OCI-LY3 (cell line): Measurements from ENCODE around the gene ADCYAP1.

Experiments
- H2AFZ ChIP-seq: fragments of 200-600, 300-600 bp; shearing (Covaris generic); 2 replicates; pipeline ENCODE4 v1.6.0; 2014; ENCODE audit warnings: antibody characterized with exemption, low read depth, low read length
- H3K27ac ChIP-seq: fragments of 200-600, 300-600 bp; sonication (generic); 2 replicates; pipeline ENCODE4 v1.5.1; 2014; ENCODE audit warnings: mild to moderate bottlenecking, low read length, moderate library complexity, mixed read lengths
- H3K27me3 ChIP-seq: fragments of 200-600, 300-600 bp; sonication (generic); 2 replicates; pipeline ENCODE4 v1.6.1; 2014; ENCODE audit warnings: low read depth, low read length, mixed read lengths
- H3K36me3 ChIP-seq: fragments of 200-600, 300-600 bp; sonication (generic); replicated peaks from 2 replicates; pipeline ENCODE3; 2014; ENCODE audit warnings: low read depth, low read length, mixed read lengths
- H3K4me1 ChIP-seq: fragments of 300-600, 200-600 bp; sonication (generic); 2 replicates; pipeline ENCODE4 v1.6.1; 2014; ENCODE audit warnings: low read length, mixed read lengths
- H3K4me2 ChIP-seq: fragments of 200-600, 300-600 bp; sonication (generic); 2 replicates; pipeline ENCODE4 v1.6.1; 2014; ENCODE audit warnings: low read length, mixed read lengths
- H3K4me3 ChIP-seq: fragments of 300-600, 200-600 bp; sonication (generic); 2 replicates; pipeline ENCODE4 v1.5.1; 2014; ENCODE audit warnings: antibody characterized with exemption, mild to moderate bottlenecking, low read length, moderate library complexity
- H3K79me2 ChIP-seq: fragments of 300-600, 200-600 bp; shearing (Covaris generic); 2 replicates; pipeline ENCODE4 v1.6.1; 2014; ENCODE audit warnings: mild to moderate bottlenecking, low read length, mixed read lengths
- H3K9ac ChIP-seq: fragments of 300-600, 200-600 bp; shearing (Covaris generic); 2 replicates; pipeline ENCODE4 v1.6.0; 2014; ENCODE audit warnings: mild to moderate bottlenecking, low read length, moderate library complexity
- H3K9me3 ChIP-seq: fragments of 200-600, 300-600 bp; shearing (Covaris generic); 2 replicates; pipeline ENCODE4 v1.6.1; 2014; ENCODE audit warnings: low read length, mixed read lengths; ENCODE audit not compliant: insufficient read depth
- H4K20me1 ChIP-seq: fragments of 200-600, 300-600 bp; sonication (generic); 2 replicates; pipeline ENCODE4 v1.6.1; 2016; ENCODE audit warnings: low read length, mixed read lengths; ENCODE audit not compliant: insufficient read depth
- EZH2phosphoT487 ChIP-seq: fragments of 200-600 bp; shearing (Covaris generic); IDR thresholded peaks from 2 replicates; pipeline ENCODE4 v1.6.1; 2018; ENCODE audit warnings: antibody characterized with exemption, mixed run types, low read depth
- TF ChIP-seq, protein P1 (sequence below): fragments of 200-600, 300-600 bp; sonication (generic); IDR thresholded peaks from 2 replicates; pipeline ENCODE4 v1.5.1; 2014; ENCODE audit warnings: antibody characterized with exemption, low read length, low read depth

Gene ADCYAP1

GRCh38 chr18:907115-907884 is 2.6 kb downstream of the ADCYAP1 start:
- Histone ChIP-seq H3K36me3 (no peaks in the 10 kb centered on the region), H3K4me2 (no peak overlapping the region), H3K27ac (no peak overlapping the region), H3K9ac (no peak overlapping the region), H2AFZ (no peak overlapping the region), H3K4me1 (no peaks in the 10 kb centered on the region), H3K4me3 (no peak overlapping the region), H3K27me3 (no peaks in the 10 kb centered on the region), H3K79me2 (no peaks in the 10 kb centered on the region), H3K9me3 (no peaks in the 10 kb centered on the region), H4K20me1 (no peaks in the 10 kb centered on the region)
- no peak for TF ChIP-seq EZH2phosphoT487
- TF ChIP-seq, protein P1, sequence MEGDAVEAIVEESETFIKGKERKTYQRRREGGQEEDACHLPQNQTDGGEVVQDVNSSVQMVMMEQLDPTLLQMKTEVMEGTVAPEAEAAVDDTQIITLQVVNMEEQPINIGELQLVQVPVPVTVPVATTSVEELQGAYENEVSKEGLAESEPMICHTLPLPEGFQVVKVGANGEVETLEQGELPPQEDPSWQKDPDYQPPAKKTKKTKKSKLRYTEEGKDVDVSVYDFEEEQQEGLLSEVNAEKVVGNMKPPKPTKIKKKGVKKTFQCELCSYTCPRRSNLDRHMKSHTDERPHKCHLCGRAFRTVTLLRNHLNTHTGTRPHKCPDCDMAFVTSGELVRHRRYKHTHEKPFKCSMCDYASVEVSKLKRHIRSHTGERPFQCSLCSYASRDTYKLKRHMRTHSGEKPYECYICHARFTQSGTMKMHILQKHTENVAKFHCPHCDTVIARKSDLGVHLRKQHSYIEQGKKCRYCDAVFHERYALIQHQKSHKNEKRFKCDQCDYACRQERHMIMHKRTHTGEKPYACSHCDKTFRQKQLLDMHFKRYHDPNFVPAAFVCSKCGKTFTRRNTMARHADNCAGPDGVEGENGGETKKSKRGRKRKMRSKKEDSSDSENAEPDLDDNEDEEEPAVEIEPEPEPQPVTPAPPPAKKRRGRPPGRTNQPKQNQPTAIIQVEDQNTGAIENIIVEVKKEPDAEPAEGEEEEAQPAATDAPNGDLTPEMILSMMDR, result no peak

DNA sequence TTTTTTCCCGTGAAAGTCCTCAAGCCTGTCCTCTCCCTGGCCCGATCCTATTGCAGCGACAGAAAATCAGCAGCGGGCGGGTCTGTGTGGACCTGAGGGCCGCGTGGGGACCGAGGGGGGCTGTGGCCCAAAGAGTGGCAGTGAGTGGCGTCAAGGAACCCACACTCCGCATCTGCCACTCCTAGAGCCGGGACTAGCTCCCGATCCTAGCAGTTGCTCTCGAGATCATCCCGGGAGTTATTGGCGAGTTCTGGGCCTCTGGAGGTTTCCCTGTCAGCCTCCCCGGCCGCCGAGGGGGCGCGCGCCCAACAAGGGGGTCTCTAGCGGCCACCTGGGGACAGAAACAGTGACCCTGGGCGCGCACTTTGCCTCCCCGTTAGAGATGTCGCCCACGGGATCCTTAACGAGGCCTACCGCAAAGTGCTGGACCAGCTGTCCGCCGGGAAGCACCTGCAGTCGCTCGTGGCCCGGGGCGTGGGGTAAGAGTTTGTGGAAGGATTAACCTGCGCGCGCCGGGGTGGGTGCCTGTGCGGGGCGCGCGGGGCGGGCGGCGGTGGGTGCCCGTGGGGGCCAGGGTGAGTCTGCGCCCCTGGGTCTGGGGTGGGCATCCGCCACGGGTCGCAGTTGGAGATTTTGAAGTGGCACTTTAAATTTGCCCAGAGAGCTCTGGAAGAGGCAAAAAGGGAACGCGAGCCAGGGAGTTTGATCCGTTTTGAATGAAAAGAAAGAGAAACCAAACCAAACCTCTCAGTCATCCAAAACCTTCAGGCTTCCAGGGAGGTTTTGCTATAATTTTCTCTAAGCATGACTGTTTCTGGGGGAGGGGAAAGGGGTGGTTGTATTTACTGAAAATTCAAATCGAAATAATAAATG is 3.5 kb downstream of the ADCYAP1 start:
- H3K4me2 ChIP-seq, result no peak overlapping the region

GRCh38 chr18:908758-909724 is 4.4 kb downstream of the ADCYAP1 start:
- Histone ChIP-seq H3K9ac (no peak overlapping the region), H3K9me3 (no peaks in the 10 kb centered on the region), H3K27me3 (no peaks in the 10 kb centered on the region), H3K36me3 (no peaks in the 10 kb centered on the region), H3K4me3 (no peak overlapping the region), H4K20me1 (no peaks in the 10 kb centered on the region), H2AFZ (no peak overlapping the region), H3K79me2 (no peaks in the 10 kb centered on the region), H3K4me1 (no peaks in the 10 kb centered on the region), H3K27ac (no peak overlapping the region), H3K4me2 (no peak overlapping the region)
- TF ChIP-seq, protein P1, result no peak

More for the DNA sequence above, 3.5 kb downstream of the ADCYAP1 start:
- H3K4me3 ChIP-seq, result no peak overlapping the region
- no peaks in the 10 kb centered on the region for H3K4me1 ChIP-seq
- no peaks in the 10 kb centered on the region for H3K79me2 ChIP-seq
- no peaks in the 10 kb centered on the region for H4K20me1 ChIP-seq
- H3K27me3 ChIP-seq, result no peaks in the 10 kb centered on the region
- H2AFZ ChIP-seq, result no peak overlapping the region
- no peak overlapping the region for H3K27ac ChIP-seq
- no peaks in the 10 kb centered on the region for H3K9me3 ChIP-seq
- no peak for TF ChIP-seq EZH2phosphoT487
- TF ChIP-seq, protein P1, result no peak
- no peaks in the 10 kb centered on the region for H3K36me3 ChIP-seq
- H3K9ac ChIP-seq, result no peak overlapping the region
